ENCODE results near the gene HSPA12B.
A peak's percentile ranks its signal among the peaks of the same experiment; 100 is the strongest.

Gene HSPA12B

DNA sequence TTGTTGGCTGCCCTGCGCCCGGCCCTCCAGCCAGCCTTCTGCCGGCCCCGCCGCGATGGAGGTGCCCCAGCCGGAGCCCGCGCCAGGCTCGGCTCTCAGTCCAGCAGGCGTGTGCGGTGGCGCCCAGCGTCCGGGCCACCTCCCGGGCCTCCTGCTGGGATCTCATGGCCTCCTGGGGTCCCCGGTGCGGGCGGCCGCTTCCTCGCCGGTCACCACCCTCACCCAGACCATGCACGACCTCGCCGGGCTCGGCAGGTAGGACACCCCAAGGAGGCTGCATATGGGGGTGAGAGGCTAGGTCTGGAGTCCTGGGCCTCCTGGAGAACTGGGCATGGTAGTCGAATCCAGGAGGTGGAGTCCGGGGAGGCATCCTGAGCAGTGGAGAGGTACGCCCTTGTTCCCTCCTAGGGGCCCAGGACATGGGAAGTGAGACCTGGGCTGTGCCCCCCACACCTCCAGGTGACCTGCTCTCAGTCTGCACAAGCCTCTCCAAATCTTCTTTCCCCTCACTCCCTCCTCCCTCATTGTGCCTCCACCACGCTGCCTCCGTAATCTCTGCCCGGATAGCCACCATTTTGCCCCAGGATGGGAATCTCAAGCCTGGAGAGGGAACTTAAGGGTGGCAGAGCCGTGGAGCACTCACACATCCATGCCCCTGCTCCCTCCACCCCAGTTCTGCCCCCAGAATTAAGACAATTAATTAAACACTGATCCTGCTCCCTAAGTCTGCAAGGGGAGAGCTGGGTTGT, 64.2 kb downstream of the HSPA12B start (continued):
- TF ChIP-seq ZNF223 (tag by site-specific recombination; IDR thresholded peaks at IDR 0.05): no peak
- no peak for TF ChIP-seq SALL2 (tag by site-specific recombination; IDR thresholded peaks at IDR 0.05; ENCODE audit: borderline replicate concordance)
- no peak for TF ChIP-seq ZSCAN16 (tag by site-specific recombination; IDR thresholded peaks at IDR 0.05)
- peak; percentile 98 for TF ChIP-seq ZNF335 (tag by site-specific recombination; conservative IDR thresholded peaks at IDR 0.05)
- peak; percentile 66 for TF ChIP-seq ZBTB20 (tag by site-specific recombination; IDR thresholded peaks at IDR 0.05)
- no peak for TF ChIP-seq ZNF555 (tag by site-specific recombination; conservative IDR thresholded peaks at IDR 0.05)

DNA sequence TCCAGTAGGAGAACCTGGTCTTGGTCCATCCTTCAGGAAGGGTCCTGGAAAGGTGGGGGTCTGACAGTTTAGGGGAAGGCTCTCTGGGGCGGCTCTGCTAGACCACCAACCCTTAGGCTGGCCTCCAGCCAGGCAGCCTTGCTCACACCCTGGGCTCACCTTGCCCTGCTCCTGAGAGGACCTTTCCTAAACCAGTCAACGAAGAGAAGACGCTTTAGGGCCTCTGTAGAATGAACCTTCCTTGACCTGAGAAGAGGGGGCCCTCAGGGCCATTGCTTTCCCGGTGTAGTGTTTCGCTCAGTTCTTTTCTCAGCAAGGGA, 64.7 kb downstream of the HSPA12B start:
- H3K36me3 ChIP-seq (ENCODE audit: control insufficient read depth in 2 of 2, insufficient read depth in 1 of 2, low read length in 2 of 2): peaks cover 7 to 49% of the 10 kb centered on the region in 2 experiments; a peak in 2 of 3 replicates
- peak overlapping the region; percentile 83 for H3K4me3 ChIP-seq (ENCODE audit: low read depth, low read length)
- peaks cover 12% of the 10 kb centered on the region for H3K4me1 ChIP-seq (ENCODE audit: control insufficient read depth, insufficient read depth, low read length)
- no peak for TF ChIP-seq ZNF792 (tag by site-specific recombination; IDR thresholded peaks at IDR 0.05)
- no peak for TF ChIP-seq ZNF146 (tag by site-specific recombination; IDR thresholded peaks at IDR 0.05)
- no peak for TF ChIP-seq SCRT1 (tag by site-specific recombination; IDR thresholded peaks at IDR 0.05; ENCODE audit: borderline replicate concordance)
- no peak for TF ChIP-seq ZNF155 (tag by site-specific recombination; IDR thresholded peaks at IDR 0.05)
- ChIA-PET POLR2A (interaction anchor here (2.8 kb wide), 1 partner anchor 23 kb away, joined by 40 read pairs; the partner anchor contains the start of gene AP5S1), CTCF (no interaction called here)
- H3K9me3 ChIP-seq (ENCODE audit: control insufficient read depth, insufficient read depth, low read depth, low read length): no peaks in the 10 kb centered on the region
- H3K27ac ChIP-seq (ENCODE audit: extremely low read depth, low read depth, low read length): peak overlapping the region; percentile 92

DNA sequence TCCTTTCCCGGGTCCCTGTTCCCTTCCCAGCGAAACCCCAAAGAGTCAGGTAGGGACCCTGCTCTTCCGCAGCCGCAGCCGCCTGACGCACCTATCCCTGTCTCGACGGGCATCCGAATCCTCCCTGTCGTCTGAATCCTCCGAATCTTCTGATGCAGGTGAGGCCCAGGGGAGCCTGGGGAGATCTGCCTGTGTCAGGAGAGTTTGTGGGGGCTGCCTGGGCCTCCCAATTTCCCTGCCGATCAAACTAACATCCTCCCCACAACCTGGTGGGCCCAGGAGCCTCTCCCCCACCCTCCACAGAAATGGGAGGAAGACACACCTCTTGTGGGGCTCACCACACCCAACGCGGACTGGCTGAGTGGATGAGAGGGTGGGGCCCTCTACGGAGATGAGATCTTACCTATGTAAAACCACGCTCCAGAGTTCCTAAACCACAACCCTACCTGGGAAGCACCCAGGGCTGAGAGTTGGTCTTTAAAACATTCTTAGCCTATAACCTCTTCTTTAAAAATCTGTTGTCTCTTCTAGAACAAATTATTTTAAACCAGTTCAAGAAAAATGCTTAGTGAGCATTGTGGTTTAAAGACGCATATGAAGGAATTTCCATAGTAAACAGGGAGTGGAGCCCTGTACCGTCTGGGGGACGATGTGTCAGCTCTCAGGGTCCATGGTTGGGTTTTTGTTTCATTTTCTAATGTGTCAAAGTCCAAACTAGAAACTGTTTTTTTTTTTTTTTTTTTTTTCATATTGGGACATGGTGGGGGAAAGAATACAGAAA, 65.3 kb downstream of the HSPA12B start:
- POLR2A ChIA-PET: interaction anchor here (0.7 to 2.8 kb wide), 2 partner anchors 9 to 22 kb away, joined by 4 to 40 read pairs; partner anchors contain the start of gene AP5S1
- CTCF ChIA-PET: no interaction called here
- Histone ChIP-seq H3K4me1 (ENCODE audit: control insufficient read depth, insufficient read depth, low read length) (peaks cover 12% of the 10 kb centered on the region), H3K9me3 (ENCODE audit: control insufficient read depth, insufficient read depth, low read depth, low read length) (no peaks in the 10 kb centered on the region), H3K4me3 (ENCODE audit: low read depth, low read length) (peak overlapping the region; percentile 83), H3K36me3 (ENCODE audit: control insufficient read depth in 2 of 2, insufficient read depth in 1 of 2, low read length in 2 of 2) (peaks cover 12 to 55% of the 10 kb centered on the region in 2 experiments), H3K27ac (ENCODE audit: extremely low read depth, low read depth, low read length) (peak overlapping the region; percentile 92)
- TF ChIP-seq ZNF157 (tag by site-specific recombination; IDR thresholded peaks at IDR 0.05): no peak
- no peak for TF ChIP-seq ZNF501 (tag by site-specific recombination; IDR thresholded peaks at IDR 0.05)
- TF ChIP-seq, protein P1, sequence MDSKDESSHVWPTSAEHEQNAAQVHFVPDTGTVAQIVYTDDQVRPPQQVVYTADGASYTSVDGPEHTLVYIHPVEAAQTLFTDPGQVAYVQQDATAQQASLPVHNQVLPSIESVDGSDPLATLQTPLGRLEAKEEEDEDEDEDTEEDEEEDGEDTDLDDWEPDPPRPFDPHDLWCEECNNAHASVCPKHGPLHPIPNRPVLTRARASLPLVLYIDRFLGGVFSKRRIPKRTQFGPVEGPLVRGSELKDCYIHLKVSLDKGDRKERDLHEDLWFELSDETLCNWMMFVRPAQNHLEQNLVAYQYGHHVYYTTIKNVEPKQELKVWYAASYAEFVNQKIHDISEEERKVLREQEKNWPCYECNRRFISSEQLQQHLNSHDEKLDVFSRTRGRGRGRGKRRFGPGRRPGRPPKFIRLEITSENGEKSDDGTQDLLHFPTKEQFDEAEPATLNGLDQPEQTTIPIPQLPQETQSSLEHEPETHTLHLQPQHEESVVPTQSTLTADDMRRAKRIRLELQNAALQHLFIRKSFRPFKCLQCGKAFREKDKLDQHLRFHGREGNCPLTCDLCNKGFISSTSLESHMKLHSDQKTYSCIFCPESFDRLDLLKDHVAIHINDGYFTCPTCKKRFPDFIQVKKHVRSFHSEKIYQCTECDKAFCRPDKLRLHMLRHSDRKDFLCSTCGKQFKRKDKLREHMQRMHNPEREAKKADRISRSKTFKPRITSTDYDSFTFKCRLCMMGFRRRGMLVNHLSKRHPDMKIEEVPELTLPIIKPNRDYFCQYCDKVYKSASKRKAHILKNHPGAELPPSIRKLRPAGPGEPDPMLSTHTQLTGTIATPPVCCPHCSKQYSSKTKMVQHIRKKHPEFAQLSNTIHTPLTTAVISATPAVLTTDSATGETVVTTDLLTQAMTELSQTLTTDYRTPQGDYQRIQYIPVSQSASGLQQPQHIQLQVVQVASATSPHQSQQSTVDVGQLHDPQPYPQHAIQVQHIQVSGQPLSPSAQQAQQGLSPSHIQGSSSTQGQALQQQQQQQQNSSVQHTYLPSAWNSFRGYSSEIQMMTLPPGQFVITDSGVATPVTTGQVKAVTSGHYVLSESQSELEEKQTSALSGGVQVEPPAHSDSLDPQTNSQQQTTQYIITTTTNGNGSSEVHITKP (tag by site-specific recombination; IDR thresholded peaks at IDR 0.05): peak; percentile 39; the same call in 1 of the 2 replicates
- TF ChIP-seq ZBTB11 (tag by site-specific recombination; conservative IDR thresholded peaks at IDR 0.05; ENCODE audit: low read depth): no peak
- TF ChIP-seq ZFP69B (tag by site-specific recombination; IDR thresholded peaks at IDR 0.05): 0 out of 2 replicates have a peak, but pooled peaks have one; percentile 42
- TF ChIP-seq ZBTB49 (tag by site-specific recombination; IDR thresholded peaks at IDR 0.05; ENCODE audit: low read depth): no peak
- no peak for TF ChIP-seq ZFP41 (tag by site-specific recombination; IDR thresholded peaks at IDR 0.05; ENCODE audit: borderline replicate concordance)
- TF ChIP-seq KLF9 (tag by site-specific recombination; IDR thresholded peaks at IDR 0.05; ENCODE audit: low read depth): no peak
- no peak for TF ChIP-seq ZNF768 (tag by site-specific recombination; IDR thresholded peaks at IDR 0.05)
- TF ChIP-seq, protein P2, sequence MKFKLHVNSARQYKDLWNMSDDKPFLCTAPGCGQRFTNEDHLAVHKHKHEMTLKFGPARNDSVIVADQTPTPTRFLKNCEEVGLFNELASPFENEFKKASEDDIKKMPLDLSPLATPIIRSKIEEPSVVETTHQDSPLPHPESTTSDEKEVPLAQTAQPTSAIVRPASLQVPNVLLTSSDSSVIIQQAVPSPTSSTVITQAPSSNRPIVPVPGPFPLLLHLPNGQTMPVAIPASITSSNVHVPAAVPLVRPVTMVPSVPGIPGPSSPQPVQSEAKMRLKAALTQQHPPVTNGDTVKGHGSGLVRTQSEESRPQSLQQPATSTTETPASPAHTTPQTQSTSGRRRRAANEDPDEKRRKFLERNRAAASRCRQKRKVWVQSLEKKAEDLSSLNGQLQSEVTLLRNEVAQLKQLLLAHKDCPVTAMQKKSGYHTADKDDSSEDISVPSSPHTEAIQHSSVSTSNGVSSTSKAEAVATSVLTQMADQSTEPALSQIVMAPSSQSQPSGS (tag by site-specific recombination; IDR thresholded peaks at IDR 0.05; ENCODE audit: low read depth): no peak
